Activated B cell treated with CpG ODN at 0.5 μM for 24 hours (primary cell): ENCODE measurements around the gene MCF2L. TPM values are rescaled to one million over a fixed set of nuclear protein-coding genes. Genes with fewer than 3 reads are reported as not detected.

Source experiments
- ATAC-seq: fragments of 200-7000 bp; cut with Tn5 transposase; one replicate; pipeline ENCODE4 v1.10.0; 2021; ENCODE audit warnings: low read depth, mild to moderate bottlenecking, moderate library complexity
- CTCF ChIA-PET: fragments of 350-600 bp; sonication (Branson Sonifier 250); formaldehyde crosslinking; loops from one replicate; lab custom pipeline; 2021; ENCODE audit warnings: antibody characterized with exemption; lab: Charles Lee
- POLR2A ChIA-PET: fragments of 350-600 bp; sonication (Branson Sonifier 250); formaldehyde crosslinking; loops from one replicate; lab custom pipeline; 2021; ENCODE audit warnings: antibody characterized with exemption; lab: Charles Lee
- DNase-seq: peaks from one replicate; pipeline ENCODE4 v3.0.0; 2022
- H3K27ac Mint-ChIP-seq: one replicate; pipeline ENCODE4 v1.8.0; 2020; ENCODE audit warnings: mixed read lengths
- H3K27me3 Mint-ChIP-seq: one replicate; pipeline ENCODE4 v1.8.0; 2021; ENCODE audit warnings: mixed read lengths
- H3K36me3 Mint-ChIP-seq: one replicate; pipeline ENCODE4 v1.8.0; 2021; ENCODE audit warnings: low read depth, mixed read lengths
- H3K4me1 Mint-ChIP-seq: one replicate; pipeline ENCODE4 v1.8.0; 2021; ENCODE audit warnings: mixed read lengths
- H3K4me3 Mint-ChIP-seq: one replicate; pipeline ENCODE4 v1.8.0; 2020; ENCODE audit warnings: mild to moderate bottlenecking, mixed read lengths
- H3K9me3 Mint-ChIP-seq: one replicate; pipeline ENCODE4 v1.8.0; 2020; ENCODE audit warnings: mixed read lengths
- CTCF ChIP-seq: fragments of 200-600 bp; IDR thresholded peaks from one replicate; pipeline ENCODE4 v1.8.0; 2022; ENCODE audit warnings: antibody characterized with exemption, mild to moderate bottlenecking
- intact Hi-C: fragments of 100-400 bp; cut with micrococcal nuclease; formaldehyde crosslinking; loops from one replicate; pipeline ENCODE4 v1.15.1; 2024
- total RNA-seq: library from RNA; stranded (reverse); gene quantifications from 2 replicates; pipeline ENCODE4 v1.2.3, GENCODE V29; 2022

The MCF2L gene
- total RNA-seq, 1 donor from 2014 or later: 3.4 TPM

GRCh38 chr13:113087923-113088690 is 119.1 kb downstream of the MCF2L start:
- H3K9me3 Mint-ChIP-seq: no peaks in the 10 kb centered on the region
- POLR2A ChIA-PET: no interaction called here
- intact Hi-C loops: no loop called here
- no peak overlapping the region for H3K27ac Mint-ChIP-seq
- no peaks in the 10 kb centered on the region for H3K4me1 Mint-ChIP-seq
- peaks cover 14% of the 10 kb centered on the region for H3K36me3 Mint-ChIP-seq
- no peaks in the 10 kb centered on the region for H3K27me3 Mint-ChIP-seq
- DNase-seq (no peak), ATAC-seq (no peak)
- TF ChIP-seq CTCF: no peak
- no peak overlapping the region for H3K4me3 Mint-ChIP-seq
- CTCF ChIA-PET: no interaction called here

GRCh38 chr13:113088691-113089020 is 119.6 kb downstream of the MCF2L start:
- H3K4me3 Mint-ChIP-seq: no peak overlapping the region
- no peak for TF ChIP-seq CTCF
- peaks cover 14% of the 10 kb centered on the region for H3K36me3 Mint-ChIP-seq
- CTCF ChIA-PET: no interaction called here
- no peaks in the 10 kb centered on the region for H3K4me1 Mint-ChIP-seq
- no peaks in the 10 kb centered on the region for H3K27me3 Mint-ChIP-seq
- intact Hi-C loops: no loop called here
- POLR2A ChIA-PET: no interaction called here
- DNase-seq (no peak), ATAC-seq (no peak)
- H3K27ac Mint-ChIP-seq: no peak overlapping the region
- no peaks in the 10 kb centered on the region for H3K9me3 Mint-ChIP-seq

- Mint-ChIP-seq H3K36me3 (peaks cover 14% of the 10 kb centered on the region), H3K4me3 (no peak overlapping the region), H3K4me1 (no peaks in the 10 kb centered on the region), H3K9me3 (no peaks in the 10 kb centered on the region), H3K27me3 (no peaks in the 10 kb centered on the region), H3K27ac (no peak overlapping the region)
- CTCF ChIA-PET: no interaction called here
- DNase-seq: no peak
- POLR2A ChIA-PET: no interaction called here
- ATAC-seq: no peak
- intact Hi-C loops: no loop called here
- TF ChIP-seq CTCF: no peak
Measured at GRCh38 chr13:113089693-113090414, 120.8 kb downstream of the MCF2L start.

GRCh38 chr13:113090415-113090770 is 121.4 kb downstream of the MCF2L start:
- intact Hi-C loops: no loop called here
- H3K36me3 Mint-ChIP-seq: peaks cover 14% of the 10 kb centered on the region
- POLR2A ChIA-PET: no interaction called here
- no peak overlapping the region for H3K27ac Mint-ChIP-seq
- H3K27me3 Mint-ChIP-seq: no peaks in the 10 kb centered on the region
- DNase-seq (no peak), ATAC-seq (no peak)
- no peaks in the 10 kb centered on the region for H3K4me1 Mint-ChIP-seq
- CTCF ChIA-PET: no interaction called here
- no peaks in the 10 kb centered on the region for H3K9me3 Mint-ChIP-seq
- H3K4me3 Mint-ChIP-seq: no peak overlapping the region
- no peak for TF ChIP-seq CTCF

- Mint-ChIP-seq H3K36me3 (peaks cover 14% of the 10 kb centered on the region), H3K27me3 (no peaks in the 10 kb centered on the region), H3K27ac (no peak overlapping the region), H3K9me3 (no peaks in the 10 kb centered on the region), H3K4me3 (no peak overlapping the region), H3K4me1 (no peaks in the 10 kb centered on the region)
- intact Hi-C loops: no loop called here
- ATAC-seq (no peak), DNase-seq (no peak)
- ChIA-PET CTCF (no interaction called here), POLR2A (no interaction called here)
- TF ChIP-seq CTCF: no peak
Measured at GRCh38 chr13:113090806-113091205, 121.8 kb downstream of the MCF2L start.
